Caco-2 (cell line): ENCODE results near the gene CHST9. TPM values are rescaled to one million over a fixed set of nuclear protein-coding genes. Genes with fewer than 3 reads are reported as not detected.

Experiments used
- BruUV-seq: library from RNA; stranded (reverse); fragments of 400-500 nt; replicated peaks from 2 replicates; lab custom pipeline; 2021; lab: Mats Ljungman, UMichigan
- CTCF ChIA-PET: fragments of 300-600 bp; sonication (Branson Sonifier 250); formaldehyde crosslinking; loops from one replicate; lab custom pipeline; 2022; ENCODE audit warnings: antibody characterized with exemption; lab: Charles Lee
- POLR2A ChIA-PET: fragments of 300-600 bp; sonication (Branson Sonifier 250); formaldehyde crosslinking; loops from one replicate; lab custom pipeline; 2022; ENCODE audit warnings: antibody characterized with exemption; lab: Charles Lee
- DNase-seq, 2 experiments: peaks; one replicate each; pipeline versions ENCODE4 v3.0.0 to v3.0.0-alpha.2; 2020 to 2022
- H3K27me3 ChIP-seq: replicated peaks from 2 replicates; pipeline ENCODE4 v1.6.0; 2011; ENCODE audit warnings: low read length; ENCODE audit not compliant: control insufficient read depth, insufficient read depth
- H3K36me3 ChIP-seq: 2 replicates; pipeline ENCODE4 v1.5.1; 2011; ENCODE audit warnings: low read length; ENCODE audit not compliant: control insufficient read depth, insufficient read depth
- H3K4me1 ChIP-seq: fragments of 250-450 bp; sonication (Bioruptor Pico); 2 replicates; pipeline ENCODE4 v1.5.1; 2020; ENCODE audit warnings: mild to moderate bottlenecking
- H3K4me3 ChIP-seq: 2 replicates; pipeline ENCODE4 v1.5.1; 2011; ENCODE audit warnings: low read depth, mild to moderate bottlenecking, control low read depth, low read length
- H3K9me3 ChIP-seq: fragments of 250-450 bp; sonication (Bioruptor Pico); 2 replicates; pipeline ENCODE4 v1.5.1; 2020; ENCODE audit warnings: mild to moderate bottlenecking, moderate library complexity
- H3K27ac Mint-ChIP-seq: one replicate; pipeline ENCODE4 v1.8.0; 2022; ENCODE audit warnings: mixed read lengths; ENCODE audit not compliant: unreplicated experiment
- H3K27me3 Mint-ChIP-seq: one replicate; pipeline ENCODE4 v1.8.0; 2022; ENCODE audit warnings: mixed read lengths; ENCODE audit not compliant: insufficient read depth, unreplicated experiment
- H3K36me3 Mint-ChIP-seq: one replicate; pipeline ENCODE4 v1.8.0; 2022; ENCODE audit warnings: mild to moderate bottlenecking, mixed read lengths; ENCODE audit not compliant: insufficient read depth, unreplicated experiment
- H3K4me1 Mint-ChIP-seq: one replicate; pipeline ENCODE4 v1.8.0; 2022; ENCODE audit warnings: low read depth, mixed read lengths; ENCODE audit not compliant: unreplicated experiment
- H3K4me3 Mint-ChIP-seq: one replicate; pipeline ENCODE4 v1.8.0; 2022; ENCODE audit warnings: mild to moderate bottlenecking, moderate library complexity, mixed read lengths; ENCODE audit not compliant: unreplicated experiment
- H3K9me3 Mint-ChIP-seq: one replicate; pipeline ENCODE4 v1.8.0; 2022; ENCODE audit warnings: mixed read lengths; ENCODE audit not compliant: unreplicated experiment
- intact Hi-C: fragments of 100-400 bp; cut with micrococcal nuclease; formaldehyde crosslinking; loops from one replicate; pipeline ENCODE4 v1.10.0; 2022; ENCODE audit not compliant: unreplicated experiment
- total RNA-seq: library from RNA; stranded (reverse); gene quantifications from 2 replicates; pipeline ENCODE4 v1.2.3, GENCODE V29; 2022
- TF ChIP-seq, protein P1 (sequence below), 2 experiments: fragments of 200-600 bp in 1 of 2; IDR thresholded peaks; 1 replicate in 1 of 2; 2 replicates in 1 of 2; pipeline versions ENCODE4 v1.5.1 to v1.8.0; 2011 to 2022; ENCODE audit warnings: antibody characterized with exemption in 1 of 2, control low read depth in 1 of 2, inconsistent platforms in 1 of 2, low read depth in 1 of 2, low read length in 1 of 2, mild to moderate bottlenecking in 1 of 2, moderate library complexity in 1 of 2; ENCODE audit not compliant: insufficient read depth in 1 of 2, severe bottlenecking in 1 of 2, unreplicated experiment in 1 of 2

CHST9 gene
- total RNA-seq, 1 experiment from 2014 or later: 26.5 TPM

DNA sequence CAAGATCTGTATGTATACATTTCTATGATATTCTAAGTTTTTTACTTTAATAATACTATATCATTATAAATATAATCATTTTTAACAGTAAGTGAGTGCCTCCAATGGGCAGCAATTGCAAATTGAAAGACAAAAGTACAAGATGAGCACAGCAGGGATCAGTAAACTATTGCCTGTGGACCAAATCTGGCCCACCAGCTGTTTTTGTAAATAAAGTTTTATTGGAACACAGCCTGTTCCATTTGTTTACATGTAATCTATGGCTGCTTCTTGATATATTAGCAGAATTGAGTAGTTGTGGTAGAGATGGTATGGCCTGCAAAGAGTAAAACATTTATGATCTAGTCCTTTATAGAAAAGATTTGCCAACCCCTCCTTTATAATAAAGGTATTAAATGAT is 43.2 kb downstream of the CHST9 start:
- ChIA-PET CTCF (no interaction called here), POLR2A (no interaction called here)
- H3K36me3 ChIP-seq: no peaks in the 10 kb centered on the region
- DNase-seq: no peak
- no peaks in the 10 kb centered on the region for H3K9me3 Mint-ChIP-seq
- H3K4me1 Mint-ChIP-seq: peaks cover 21% of the 10 kb centered on the region
- H3K9me3 ChIP-seq: no peaks in the 10 kb centered on the region
- H3K36me3 Mint-ChIP-seq: no peaks in the 10 kb centered on the region
- H3K4me1 ChIP-seq: peaks cover 7% of the 10 kb centered on the region; the same call in 1 of the 2 replicates
- H3K27me3 ChIP-seq: no peaks in the 10 kb centered on the region
- H3K27ac Mint-ChIP-seq: no peak overlapping the region
- peak overlapping the region; percentile 36 for H3K4me3 ChIP-seq
- no peaks in the 10 kb centered on the region for H3K27me3 Mint-ChIP-seq
- BruUV-seq: no TSS peak
- peak overlapping the region; percentile 66 for H3K4me3 Mint-ChIP-seq
- TF ChIP-seq, protein P1, sequence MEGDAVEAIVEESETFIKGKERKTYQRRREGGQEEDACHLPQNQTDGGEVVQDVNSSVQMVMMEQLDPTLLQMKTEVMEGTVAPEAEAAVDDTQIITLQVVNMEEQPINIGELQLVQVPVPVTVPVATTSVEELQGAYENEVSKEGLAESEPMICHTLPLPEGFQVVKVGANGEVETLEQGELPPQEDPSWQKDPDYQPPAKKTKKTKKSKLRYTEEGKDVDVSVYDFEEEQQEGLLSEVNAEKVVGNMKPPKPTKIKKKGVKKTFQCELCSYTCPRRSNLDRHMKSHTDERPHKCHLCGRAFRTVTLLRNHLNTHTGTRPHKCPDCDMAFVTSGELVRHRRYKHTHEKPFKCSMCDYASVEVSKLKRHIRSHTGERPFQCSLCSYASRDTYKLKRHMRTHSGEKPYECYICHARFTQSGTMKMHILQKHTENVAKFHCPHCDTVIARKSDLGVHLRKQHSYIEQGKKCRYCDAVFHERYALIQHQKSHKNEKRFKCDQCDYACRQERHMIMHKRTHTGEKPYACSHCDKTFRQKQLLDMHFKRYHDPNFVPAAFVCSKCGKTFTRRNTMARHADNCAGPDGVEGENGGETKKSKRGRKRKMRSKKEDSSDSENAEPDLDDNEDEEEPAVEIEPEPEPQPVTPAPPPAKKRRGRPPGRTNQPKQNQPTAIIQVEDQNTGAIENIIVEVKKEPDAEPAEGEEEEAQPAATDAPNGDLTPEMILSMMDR (IDR thresholded peaks at IDR 0.05; ENCODE audit: insufficient read depth in 1 of 2, low read depth in 1 of 2, low read length in 1 of 2, severe bottlenecking in 1 of 2, unreplicated experiment in 1 of 2): no peak
- intact Hi-C loops: loop anchor here (5.0 kb wide), 1 partner anchor 80 kb away; no protein-coding TSS in a partner anchor

DNA sequence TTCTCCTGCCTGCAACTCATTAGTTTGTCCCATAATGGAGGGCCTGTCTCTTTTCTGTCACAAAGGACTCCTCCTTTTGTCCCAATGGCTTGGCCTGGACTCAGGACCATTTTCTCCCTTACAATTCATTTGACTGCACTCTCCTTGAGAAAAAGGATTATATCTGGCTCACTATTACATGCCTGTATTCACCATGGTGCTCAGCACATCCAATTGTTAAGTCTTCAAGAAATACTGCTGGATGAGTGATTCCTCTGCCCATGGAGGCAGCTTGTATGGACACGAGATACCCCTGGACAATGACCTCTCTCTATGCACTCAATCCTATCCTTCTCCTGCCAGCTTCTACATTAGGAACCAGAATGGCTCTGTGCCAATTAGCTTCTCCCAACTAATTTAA is 47.0 kb downstream of the CHST9 start:
- no peaks in the 10 kb centered on the region for H3K36me3 ChIP-seq
- H3K4me1 Mint-ChIP-seq: peaks cover 15% of the 10 kb centered on the region
- no peak overlapping the region for H3K4me3 Mint-ChIP-seq
- no peak overlapping the region for H3K27ac Mint-ChIP-seq
- H3K27me3 Mint-ChIP-seq: no peaks in the 10 kb centered on the region
- CTCF ChIA-PET: no interaction called here
- H3K36me3 Mint-ChIP-seq: peaks cover 19% of the 10 kb centered on the region
- TF ChIP-seq, protein P1 (IDR thresholded peaks at IDR 0.05; ENCODE audit: insufficient read depth in 1 of 2, low read depth in 1 of 2, low read length in 1 of 2, severe bottlenecking in 1 of 2, unreplicated experiment in 1 of 2): no peak
- intact Hi-C loops: loop anchor here (5.0 to 10.0 kb wide), 2 partner anchors 39 to 157 kb away; no protein-coding TSS in a partner anchor
- no peaks in the 10 kb centered on the region for H3K27me3 ChIP-seq
- H3K9me3 ChIP-seq: no peaks in the 10 kb centered on the region
- H3K9me3 Mint-ChIP-seq: no peaks in the 10 kb centered on the region
- no peak for DNase-seq
- BruUV-seq: no TSS peak
- POLR2A ChIA-PET: interaction anchor here (0.9 kb wide), 1 partner anchor 11 kb away, joined by 3 read pairs; no protein-coding TSS in a partner anchor
- peaks cover 14% of the 10 kb centered on the region for H3K4me1 ChIP-seq
- H3K4me3 ChIP-seq: no peak overlapping the region

DNA sequence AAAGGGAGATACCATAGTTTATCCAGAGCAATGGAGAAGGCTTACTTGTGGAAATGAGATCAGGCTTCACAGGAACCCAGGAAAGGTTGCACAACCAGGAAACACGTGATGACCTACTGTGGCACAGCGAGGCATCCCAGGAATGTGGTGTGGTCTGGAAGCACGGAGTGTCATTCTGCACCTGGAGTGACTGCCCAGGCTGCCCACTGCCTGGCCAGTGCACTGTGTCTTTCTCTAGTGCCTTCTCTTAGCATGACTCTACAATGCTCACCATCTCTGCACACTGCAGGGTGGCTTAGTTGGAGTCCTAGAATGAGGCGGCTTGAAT is 48.9 kb downstream of the CHST9 start:
- no peaks in the 10 kb centered on the region for H3K27me3 Mint-ChIP-seq
- no peaks in the 10 kb centered on the region for H3K9me3 ChIP-seq
- peaks cover 15% of the 10 kb centered on the region for H3K4me1 Mint-ChIP-seq
- peak overlapping the region; percentile 27 for H3K27ac Mint-ChIP-seq
- no peaks in the 10 kb centered on the region for H3K9me3 Mint-ChIP-seq
- BruUV-seq: no TSS peak
- ChIA-PET POLR2A (no interaction called here), CTCF (no interaction called here)
- peaks cover 27% of the 10 kb centered on the region for H3K36me3 Mint-ChIP-seq
- intact Hi-C loops: loop anchor here (5.0 to 10.0 kb wide), 2 partner anchors 41 to 159 kb away; no protein-coding TSS in a partner anchor
- no peak overlapping the region for H3K4me3 Mint-ChIP-seq
- peaks cover 14% of the 10 kb centered on the region for H3K4me1 ChIP-seq
- TF ChIP-seq, protein P1 (IDR thresholded peaks at IDR 0.05; ENCODE audit: insufficient read depth in 1 of 2, low read depth in 1 of 2, low read length in 1 of 2, severe bottlenecking in 1 of 2, unreplicated experiment in 1 of 2): no peak
- H3K4me3 ChIP-seq: no peak overlapping the region
- H3K36me3 ChIP-seq: no peaks in the 10 kb centered on the region; the same call in 1 of the 2 replicates
- peak; percentile 47 to 68 for DNase-seq
- no peaks in the 10 kb centered on the region for H3K27me3 ChIP-seq
